PC-3 (cell line): ENCODE data around the gene SLC25A26. TPM values are rescaled to one million over a fixed set of nuclear protein-coding genes. Genes with fewer than 3 reads are reported as not detected.

Source experiments
- ATAC-seq: fragments of 200-7000 bp; cut with Tn5 transposase; 2 replicates; pipeline ENCODE4 v1.9.1; 2020; ENCODE audit warnings: mild to moderate bottlenecking, moderate library complexity
- BruUV-seq: library from RNA; stranded (reverse); fragments of 400-500 nt; replicated peaks from 2 replicates; lab custom pipeline; 2021; lab: Mats Ljungman, UMichigan
- CTCF ChIA-PET: fragments of 300-600 bp; sonication (Branson Sonifier 250); formaldehyde crosslinking; loops from one replicate; lab custom pipeline; 2022; ENCODE audit warnings: antibody characterized with exemption; lab: Charles Lee
- POLR2A ChIA-PET: fragments of 300-600 bp; sonication (Branson Sonifier 250); formaldehyde crosslinking; loops from one replicate; lab custom pipeline; 2022; ENCODE audit warnings: antibody characterized with exemption; ENCODE audit not compliant: unreplicated experiment; lab: Charles Lee
- DNase-seq: peaks from one replicate; pipeline ENCODE4 v3.0.0-alpha.2; 2015
- H2AFZ ChIP-seq: fragments of 300-600 bp; sonication (generic); 2 replicates; pipeline ENCODE4 v1.6.0; 2016; ENCODE audit warnings: antibody characterized with exemption, low read length
- H3F3A ChIP-seq: fragments of 300-600 bp; sonication (generic); one replicate; pipeline ENCODE4 v1.6.0; 2017; ENCODE audit warnings: antibody characterized with exemption, low read length, control low read depth, mild to moderate bottlenecking; ENCODE audit not compliant: unreplicated experiment
- H3K27ac ChIP-seq: fragments of 300-600 bp; sonication (generic); 2 replicates; pipeline ENCODE4 v1.5.1; 2016; ENCODE audit warnings: mild to moderate bottlenecking, low read length
- H3K27me3 ChIP-seq: fragments of 300-600 bp; sonication (generic); 2 replicates; pipeline ENCODE4 v1.6.1; 2016; ENCODE audit warnings: low read length, mixed read lengths
- H3K36me3 ChIP-seq: fragments of 300-600 bp; sonication (generic); 2 replicates; pipeline ENCODE4 v1.6.1; 2016; ENCODE audit warnings: low read depth, mixed run types, low read length, mixed read lengths
- H3K4me1 ChIP-seq: fragments of 300-600 bp; sonication (generic); 2 replicates; pipeline ENCODE4 v1.5.1; 2016; ENCODE audit warnings: low read length; ENCODE audit not compliant: insufficient read depth
- H3K4me2 ChIP-seq: fragments of 300-600 bp; sonication (generic); 2 replicates; pipeline ENCODE4 v1.6.0; 2016; ENCODE audit warnings: low read length
- H3K4me3 ChIP-seq: fragments of 300-600 bp; sonication (generic); 2 replicates; pipeline ENCODE4 v1.5.1; 2016; ENCODE audit warnings: mild to moderate bottlenecking, low read length, mixed read lengths
- H3K79me2 ChIP-seq: fragments of 300-600 bp; sonication (generic); 2 replicates; pipeline ENCODE4 v1.6.1; 2017; ENCODE audit warnings: low read length, mixed read lengths
- H3K9ac ChIP-seq: fragments of 300-600 bp; sonication (generic); 2 replicates; pipeline ENCODE4 v1.6.0; 2016; ENCODE audit warnings: mild to moderate bottlenecking, low read length
- H3K9me2 ChIP-seq: fragments of 300-600 bp; sonication (generic); replicated peaks from 2 replicates; pipeline ENCODE4 v1.6.1; 2016; ENCODE audit warnings: mixed run types, low read length, mixed read lengths
- H3K9me3 ChIP-seq: fragments of 300-600 bp; sonication (generic); 2 replicates; pipeline ENCODE4 v1.6.1; 2016; ENCODE audit warnings: low read length, mixed read lengths
- H4K20me1 ChIP-seq: fragments of 300-600 bp; sonication (generic); 2 replicates; pipeline ENCODE4 v1.6.1; 2016; ENCODE audit warnings: low read length, mixed read lengths
- CTCF ChIP-seq: fragments of 300-600 bp; sonication (generic); conservative IDR thresholded peaks from 2 replicates; pipeline ENCODE4 v1.5.1; 2017; ENCODE audit warnings: antibody characterized with exemption, low read depth, mild to moderate bottlenecking, low read length
- EZH2 ChIP-seq: fragments of 300-600 bp; sonication (generic); IDR thresholded peaks from one replicate; pipeline ENCODE4 v1.6.1; 2017; ENCODE audit warnings: antibody characterized with exemption, mild to moderate bottlenecking, low read length; ENCODE audit not compliant: unreplicated experiment
- EZH2phosphoT487 ChIP-seq: fragments of 300-600 bp; sonication (generic); IDR thresholded peaks from 2 replicates; pipeline ENCODE4 v1.6.1; 2018; ENCODE audit warnings: mild to moderate bottlenecking, antibody characterized with exemption, low read length, borderline replicate concordance
- intact Hi-C: fragments of 100-400 bp; cut with micrococcal nuclease; formaldehyde crosslinking; loops from 2 replicates; pipeline ENCODE4 v1.9.0; 2023
- total RNA-seq: library from RNA; depleted of rRNA; stranded (reverse); fragments of >200 nt; gene quantifications from 2 replicates; pipeline ENCODE4 v1.2.3, GENCODE V29; 2014

The SLC25A26 gene
- total RNA-seq, 1 experiment from 2014 or later = 7.9 TPM

- intact Hi-C loops = no loop called here
- TF ChIP-seq CTCF = no peak
- TF ChIP-seq EZH2 = no peak
- no peak for TF ChIP-seq EZH2phosphoT487
These were observed 184.3 kb downstream of the SLC25A26 start for GRCh38 chr3:66404903-66405700.

GRCh38 chr3:66405701-66406091, 184.9 kb downstream of the SLC25A26 start:
- no TSS peak for BruUV-seq
- ChIA-PET POLR2A (no interaction called here), CTCF (no interaction called here)
- Histone ChIP-seq H3K36me3 (no peaks in the 10 kb centered on the region), H4K20me1 (no peaks in the 10 kb centered on the region), H3K4me1 (no peaks in the 10 kb centered on the region), H3K27me3 (no peaks in the 10 kb centered on the region), H3K27ac (no peak overlapping the region), H3K79me2 (no peaks in the 10 kb centered on the region), H3K9me3 (no peaks in the 10 kb centered on the region), H3K4me2 (no peak overlapping the region), H3K9me2 (no peaks in the 10 kb centered on the region), H2AFZ (no peak overlapping the region), H3F3A (no peaks in the 10 kb centered on the region), H3K4me3 (no peak overlapping the region), H3K9ac (no peak overlapping the region)
- DNase-seq = peak; percentile 11
- ATAC-seq = no peak
- intact Hi-C loops = loop anchor here (2.0 kb wide), 1 partner anchor 411 kb away; no protein-coding TSS in a partner anchor
- TF ChIP-seq EZH2phosphoT487 (no peak), EZH2 (no peak), CTCF (no peak)

More at GRCh38 chr3:66404903-66405700, 184.3 kb downstream of the SLC25A26 start:
- CTCF ChIA-PET = no interaction called here
- DNase-seq (no peak), ATAC-seq (no peak)
- H3K4me3 ChIP-seq = no peak overlapping the region
- H3K79me2 ChIP-seq = no peaks in the 10 kb centered on the region
- no TSS peak for BruUV-seq
- no peak overlapping the region for H2AFZ ChIP-seq
- H3K27ac ChIP-seq = no peak overlapping the region
- H3K9me3 ChIP-seq = no peaks in the 10 kb centered on the region
- no peaks in the 10 kb centered on the region for H4K20me1 ChIP-seq
- no peaks in the 10 kb centered on the region for H3K9me2 ChIP-seq
- H3K4me2 ChIP-seq = no peak overlapping the region
- no peaks in the 10 kb centered on the region for H3F3A ChIP-seq
- H3K27me3 ChIP-seq = no peaks in the 10 kb centered on the region
- no peaks in the 10 kb centered on the region for H3K4me1 ChIP-seq
- no peak overlapping the region for H3K9ac ChIP-seq
- H3K36me3 ChIP-seq = no peaks in the 10 kb centered on the region
- POLR2A ChIA-PET = no interaction called here

- Histone ChIP-seq H3K27me3 (no peaks in the 10 kb centered on the region), H3K36me3 (no peaks in the 10 kb centered on the region), H3K9ac (no peak overlapping the region), H3K4me1 (no peaks in the 10 kb centered on the region), H3K4me2 (no peak overlapping the region), H3K9me2 (no peaks in the 10 kb centered on the region), H2AFZ (no peak overlapping the region), H4K20me1 (no peaks in the 10 kb centered on the region), H3K79me2 (no peaks in the 10 kb centered on the region), H3K27ac (no peak overlapping the region), H3K4me3 (no peak overlapping the region), H3K9me3 (no peaks in the 10 kb centered on the region), H3F3A (no peaks in the 10 kb centered on the region)
- POLR2A ChIA-PET = no interaction called here
- BruUV-seq = no TSS peak
- intact Hi-C loops = loop anchor here (2.0 kb wide), 1 partner anchor 411 kb away; no protein-coding TSS in a partner anchor
- DNase-seq = no peak
- ATAC-seq = no peak
- CTCF ChIA-PET = no interaction called here
- TF ChIP-seq EZH2 (no peak), EZH2phosphoT487 (no peak), CTCF (no peak)
These were observed 185.4 kb downstream of the SLC25A26 start for GRCh38 chr3:66406163-66406562.
